Calu3 (cell line): ENCODE measurements around the gene HMGN4. TPM values are rescaled to one million over a fixed set of nuclear protein-coding genes. Genes with fewer than 3 reads are reported as not detected.
"Not testable (repeated sequence)": the region's sequence is repeated elsewhere in the genome, so short reads cannot be mapped to it uniquely, and the experiment has no call there.

Experiments used
- BruUV-seq: library from RNA; stranded (reverse); fragments of 400-500 nt; replicated peaks from 2 replicates; lab custom pipeline; 2021; lab: Mats Ljungman, UMichigan
- CTCF ChIA-PET: fragments of 300-600 bp; sonication (Branson Sonifier 250); formaldehyde crosslinking; loops from one replicate; lab custom pipeline; 2022; ENCODE audit warnings: antibody characterized with exemption; lab: Charles Lee
- DNase-seq: peaks from one replicate; pipeline ENCODE4 v3.0.0; 2022
- H3K27ac Mint-ChIP-seq: one replicate; pipeline ENCODE4 v1.8.0; 2022; ENCODE audit warnings: mixed read lengths; ENCODE audit not compliant: unreplicated experiment
- H3K27me3 Mint-ChIP-seq: one replicate; pipeline ENCODE4 v1.8.0; 2022; ENCODE audit warnings: mixed read lengths; ENCODE audit not compliant: unreplicated experiment
- H3K36me3 Mint-ChIP-seq: one replicate; pipeline ENCODE4 v1.8.0; 2022; ENCODE audit warnings: mild to moderate bottlenecking, moderate library complexity, mixed read lengths; ENCODE audit not compliant: insufficient read depth, unreplicated experiment
- H3K4me1 Mint-ChIP-seq: one replicate; pipeline ENCODE4 v1.8.0; 2022; ENCODE audit warnings: mild to moderate bottlenecking, low read depth, mixed read lengths; ENCODE audit not compliant: unreplicated experiment
- H3K4me3 Mint-ChIP-seq: one replicate; pipeline ENCODE4 v1.8.0; 2022; ENCODE audit warnings: mild to moderate bottlenecking, low read depth, moderate library complexity, mixed read lengths; ENCODE audit not compliant: unreplicated experiment
- H3K9me3 Mint-ChIP-seq: one replicate; pipeline ENCODE4 v1.8.0; 2022; ENCODE audit warnings: low read depth, mixed read lengths; ENCODE audit not compliant: unreplicated experiment
- CTCF ChIP-seq: fragments of 200-600 bp; IDR thresholded peaks from one replicate; pipeline ENCODE4 v1.8.0; 2022; ENCODE audit warnings: antibody characterized with exemption; ENCODE audit not compliant: unreplicated experiment
- intact Hi-C: fragments of 100-400 bp; cut with micrococcal nuclease; formaldehyde crosslinking; loops from one replicate; pipeline ENCODE4 v1.10.0; 2022; ENCODE audit not compliant: unreplicated experiment
- total RNA-seq: library from RNA; stranded (reverse); gene quantifications from 2 replicates; pipeline ENCODE4 v1.2.3, GENCODE V29; 2022

HMGN4 gene
- total RNA-seq, 1 experiment from 2014 or later: 60.0 TPM

GRCh38 chr6:26541579-26541978, 3.4 kb downstream of the HMGN4 start:
- H3K4me3 Mint-ChIP-seq: no peak overlapping the region
- no peaks in the 10 kb centered on the region for H3K9me3 Mint-ChIP-seq
- CTCF ChIA-PET: no interaction called here
- no TSS peak for BruUV-seq
- H3K4me1 Mint-ChIP-seq: peaks cover 22% of the 10 kb centered on the region
- no peaks in the 10 kb centered on the region for H3K27me3 Mint-ChIP-seq
- H3K36me3 Mint-ChIP-seq: peaks cover 65% of the 10 kb centered on the region
- H3K27ac Mint-ChIP-seq: no peak overlapping the region
- TF ChIP-seq CTCF: no peak
- no peak for DNase-seq
- intact Hi-C loops: no loop called here

- H3K4me1 Mint-ChIP-seq: peaks cover 14% of the 10 kb centered on the region
- BruUV-seq: no TSS peak
- H3K36me3 Mint-ChIP-seq: peaks cover 47% of the 10 kb centered on the region
- CTCF ChIA-PET: no interaction called here
- no peak for DNase-seq
- intact Hi-C loops: no loop called here
- no peaks in the 10 kb centered on the region for H3K27me3 Mint-ChIP-seq
- H3K27ac Mint-ChIP-seq: no peak overlapping the region
- no peaks in the 10 kb centered on the region for H3K9me3 Mint-ChIP-seq
- H3K4me3 Mint-ChIP-seq: no peak overlapping the region
- TF ChIP-seq CTCF: peak; percentile 63
Observed at GRCh38 chr6:26543953-26544352, 5.8 kb downstream of the HMGN4 start.

DNA sequence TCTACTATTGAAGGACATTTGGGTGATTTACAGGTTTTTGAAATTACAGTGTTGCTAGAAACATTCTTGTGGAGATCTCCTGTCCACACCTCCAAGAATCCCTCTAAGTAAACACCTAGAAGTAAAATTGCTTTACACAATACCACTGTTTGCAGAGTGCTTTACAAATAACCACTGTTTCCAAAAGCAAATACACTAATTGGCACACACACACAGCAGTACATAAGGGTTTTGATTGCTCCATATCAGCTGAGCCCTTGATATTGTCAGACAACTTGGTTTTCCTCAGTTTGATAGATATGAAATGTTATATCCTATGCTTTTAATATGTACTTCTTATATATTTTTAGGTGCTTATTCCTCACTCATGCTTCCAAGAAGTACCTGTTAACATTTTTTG, 6.3 kb downstream of the HMGN4 start:
- CTCF ChIA-PET: no interaction called here
- TF ChIP-seq CTCF: no peak
- Mint-ChIP-seq H3K36me3 (peaks cover 42% of the 10 kb centered on the region), H3K27me3 (no peaks in the 10 kb centered on the region), H3K4me1 (peaks cover 14% of the 10 kb centered on the region), H3K27ac (no peak overlapping the region), H3K9me3 (no peaks in the 10 kb centered on the region), H3K4me3 (no peak overlapping the region)
- BruUV-seq: no TSS peak
- intact Hi-C loops: no loop called here
- no peak for DNase-seq

- intact Hi-C loops: no loop called here
- BruUV-seq: no TSS peak
- no peak for DNase-seq
- Mint-ChIP-seq H3K27ac (no peak overlapping the region), H3K27me3 (no peaks in the 10 kb centered on the region), H3K36me3 (peaks cover 39% of the 10 kb centered on the region), H3K4me3 (no peak overlapping the region), H3K4me1 (peaks cover 10% of the 10 kb centered on the region), H3K9me3 (no peaks in the 10 kb centered on the region)
- TF ChIP-seq CTCF: no peak
- CTCF ChIA-PET: no interaction called here
Observed at GRCh38 chr6:26545627-26546026, 7.5 kb downstream of the HMGN4 start.

- H3K27me3 Mint-ChIP-seq, BruUV-seq, H3K9me3 Mint-ChIP-seq, DNase-seq, intact Hi-C loops, H3K27ac Mint-ChIP-seq, CTCF ChIA-PET, H3K4me1 Mint-ChIP-seq, H3K4me3 Mint-ChIP-seq: not testable (repeated sequence)
- H3K36me3 Mint-ChIP-seq: peaks cover 39% of the 10 kb centered on the region
Observed at GRCh38 chr6:26547363-26547762, 9.2 kb downstream of the HMGN4 start.
